WTC11 (cell line): Measurements from ENCODE around the gene ATP6V0E1. TPM values are rescaled to one million over a fixed set of nuclear protein-coding genes. Genes with fewer than 3 reads are reported as not detected.
A peak's percentile ranks its signal among the peaks of the same experiment; 100 is the strongest.

Experiments
- ATAC-seq: fragments of 200-7000 bp; cut with Tn5 transposase; 2 replicates; pipeline ENCODE4 v1.10.0; 2021; ENCODE audit warnings: mild to moderate bottlenecking, moderate library complexity
- CTCF ChIA-PET: fragments of 300-600 bp; sonication (Branson Sonifier 250); formaldehyde crosslinking; loops from one replicate; lab custom pipeline; 2021; ENCODE audit warnings: antibody characterized with exemption; lab: Charles Lee
- POLR2A ChIA-PET: fragments of 350-600 bp; sonication (Branson Sonifier 250); formaldehyde crosslinking; loops from one replicate; lab custom pipeline; 2021; ENCODE audit warnings: antibody characterized with exemption; lab: Charles Lee
- DNase-seq: peaks from one replicate; pipeline ENCODE4 v3.0.0; 2021; ENCODE audit warnings: low spot score
- H3K27ac Mint-ChIP-seq: 2 replicates; pipeline ENCODE4 v1.8.0; 2021; ENCODE audit warnings: mixed read lengths
- H3K27me3 Mint-ChIP-seq: 2 replicates; pipeline ENCODE4 v1.8.0; 2021; ENCODE audit warnings: low read depth, mild to moderate bottlenecking, moderate library complexity, mixed read lengths
- H3K36me3 Mint-ChIP-seq: 2 replicates; pipeline ENCODE4 v1.8.0; 2021; ENCODE audit warnings: mixed read lengths
- H3K4me1 Mint-ChIP-seq: 2 replicates; pipeline ENCODE4 v1.8.0; 2022; ENCODE audit warnings: mixed read lengths
- H3K4me3 Mint-ChIP-seq: 2 replicates; pipeline ENCODE4 v1.8.0; 2021; ENCODE audit warnings: mild to moderate bottlenecking, moderate library complexity, mixed read lengths
- H3K9me3 Mint-ChIP-seq: 2 replicates; pipeline ENCODE4 v1.8.0; 2021; ENCODE audit warnings: mixed read lengths
- ATF1 ChIP-seq: sonication (generic); formaldehyde crosslinking; IDR thresholded peaks from 2 replicates; pipeline ENCODE4 v1.8.1; 2023; ENCODE audit warnings: mild to moderate bottlenecking, moderate library complexity, missing genetic modification reagents
- FOXP1 ChIP-seq: sonication (generic); formaldehyde crosslinking; IDR thresholded peaks from 2 replicates; pipeline ENCODE4 v1.8.0; 2022; ENCODE audit warnings: missing genetic modification reagents, mild to moderate bottlenecking, moderate library complexity, borderline replicate concordance
- GRHL2 ChIP-seq: fragments of 250-450 bp; sonication (Bioruptor Pico); IDR thresholded peaks from 2 replicates; pipeline ENCODE4 v1.8.0; 2022; ENCODE audit warnings: mild to moderate bottlenecking, moderate library complexity; ENCODE audit not compliant: insufficient replicate concordance, severe bottlenecking
- IRF2 ChIP-seq: sonication (generic); formaldehyde crosslinking; IDR thresholded peaks from 2 replicates; pipeline ENCODE4 v1.8.0; 2022; ENCODE audit warnings: low read depth, missing genetic modification reagents, borderline replicate concordance
- MYBL2 ChIP-seq: sonication (generic); formaldehyde crosslinking; IDR thresholded peaks from 2 replicates; pipeline ENCODE4 v1.8.1; 2023; ENCODE audit warnings: mild to moderate bottlenecking, moderate library complexity, missing genetic modification reagents
- SMAD3 ChIP-seq: sonication (generic); formaldehyde crosslinking; IDR thresholded peaks from 2 replicates; pipeline ENCODE4 v1.8.0; 2022; ENCODE audit warnings: missing genetic modification reagents, mild to moderate bottlenecking, borderline replicate concordance
- SMAD4 ChIP-seq: sonication (generic); formaldehyde crosslinking; IDR thresholded peaks from 2 replicates; pipeline ENCODE4 v1.8.0; 2022; ENCODE audit warnings: mild to moderate bottlenecking, missing genetic modification reagents
- TEAD4 ChIP-seq: sonication (generic); formaldehyde crosslinking; IDR thresholded peaks from 2 replicates; pipeline ENCODE4 v1.8.0; 2022; ENCODE audit warnings: mild to moderate bottlenecking, missing genetic modification reagents
- ZBTB21 ChIP-seq: sonication (generic); formaldehyde crosslinking; IDR thresholded peaks from 2 replicates; pipeline ENCODE4 v1.8.1; 2023; ENCODE audit warnings: mild to moderate bottlenecking, missing genetic modification reagents, borderline replicate concordance
- ZNF138 ChIP-seq: sonication (generic); formaldehyde crosslinking; conservative IDR thresholded peaks from 2 replicates; pipeline ENCODE4 v1.8.1; 2022; ENCODE audit warnings: mild to moderate bottlenecking, moderate library complexity, missing genetic modification reagents
- ZNF317 ChIP-seq: sonication (generic); formaldehyde crosslinking; IDR thresholded peaks from 2 replicates; pipeline ENCODE4 v1.8.1; 2023; ENCODE audit warnings: low read depth, mild to moderate bottlenecking, moderate library complexity, missing genetic modification reagents, borderline replicate concordance
- ZNF423 ChIP-seq: fragments of 250-450 bp; sonication (Bioruptor Pico); IDR thresholded peaks from 2 replicates; pipeline ENCODE4 v2.1.2; 2022; ENCODE audit warnings: mild to moderate bottlenecking, moderate library complexity
- total RNA-seq: library from RNA; stranded (reverse); gene quantifications from 3 replicates; pipeline ENCODE4 v1.2.3, GENCODE V29; 2021
- TF ChIP-seq, protein P1 (sequence below): fragments of 250-450 bp; sonication (Bioruptor Pico); IDR thresholded peaks from 2 replicates; pipeline ENCODE4 v1.9.0; 2021; ENCODE audit warnings: mild to moderate bottlenecking, borderline replicate concordance
- TF ChIP-seq, protein P2 (sequence below): sonication (generic); formaldehyde crosslinking; IDR thresholded peaks from 2 replicates; pipeline ENCODE4 v1.8.1; 2023; ENCODE audit warnings: mild to moderate bottlenecking, moderate library complexity, missing genetic modification reagents
- TF ChIP-seq, protein P3 (sequence below): fragments of 250-450 bp; sonication (Bioruptor Pico); IDR thresholded peaks from 2 replicates; pipeline ENCODE4 v1.9.0; 2021; ENCODE audit warnings: moderate library complexity, mild to moderate bottlenecking, inconsistent platforms, borderline replicate concordance
- TF ChIP-seq, protein P4 (sequence below): sonication (generic); formaldehyde crosslinking; IDR thresholded peaks from 2 replicates; pipeline ENCODE4 v1.8.1; 2022; ENCODE audit warnings: low read depth, mild to moderate bottlenecking, moderate library complexity, missing genetic modification reagents, borderline replicate concordance
- TF ChIP-seq, protein P5 (sequence below): sonication (generic); formaldehyde crosslinking; IDR thresholded peaks from 2 replicates; pipeline ENCODE4 v1.8.0; 2022; ENCODE audit warnings: mild to moderate bottlenecking, missing genetic modification reagents
- TF ChIP-seq, protein P6 (sequence below): fragments of 250-450 bp; sonication (Bioruptor Pico); IDR thresholded peaks from 2 replicates; pipeline ENCODE4 v1.9.0; 2021; ENCODE audit warnings: mild to moderate bottlenecking
- TF ChIP-seq, protein P7 (sequence below): sonication (generic); formaldehyde crosslinking; IDR thresholded peaks from 2 replicates; pipeline ENCODE4 v1.8.0; 2023; ENCODE audit warnings: missing genetic modification reagents, mild to moderate bottlenecking, borderline replicate concordance

Gene ATP6V0E1
- total RNA-seq, 1 experiment from 2014 or later = 80.9 TPM

DNA sequence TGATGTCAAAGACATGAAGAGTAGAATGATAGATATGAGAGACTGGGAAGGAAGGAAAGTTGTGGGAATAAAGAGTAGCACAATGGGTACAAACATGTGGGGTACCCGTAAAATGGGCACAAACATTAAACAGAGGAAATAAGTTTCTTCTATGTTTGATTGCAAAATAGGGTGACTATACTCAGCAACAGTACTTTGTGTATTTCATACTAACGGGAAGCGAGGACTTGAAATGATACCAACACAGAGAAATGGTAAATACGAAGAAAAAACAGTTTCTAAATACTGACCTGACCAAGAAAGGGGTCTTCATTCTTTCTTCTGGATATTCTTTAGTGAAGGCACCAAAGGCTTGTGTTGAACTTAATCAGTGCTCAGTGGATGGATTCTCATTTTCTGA, 31.1 kb downstream of the ATP6V0E1 start:
- H3K4me3 Mint-ChIP-seq = no peak overlapping the region

DNA sequence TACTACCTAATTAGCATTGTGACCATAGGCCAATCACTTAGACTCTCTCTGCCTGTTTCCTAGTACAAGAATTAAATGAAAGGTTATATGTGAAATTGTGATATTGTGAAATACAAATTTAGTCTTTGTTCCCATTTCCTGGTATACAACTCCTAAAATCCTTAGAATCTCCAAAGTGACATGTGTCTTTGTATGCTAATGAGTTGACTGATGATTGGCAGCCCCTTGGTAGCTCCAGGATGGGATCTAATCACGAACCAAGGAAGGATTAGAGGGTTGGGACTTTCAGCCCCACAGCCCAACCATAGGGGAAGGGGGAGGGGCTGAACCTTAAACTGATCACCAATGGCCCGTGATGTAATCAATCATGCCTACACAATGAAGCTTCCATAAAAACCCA, 31.6 kb downstream of the ATP6V0E1 start:
- ATAC-seq (no peak), DNase-seq (no peak)
- Mint-ChIP-seq H3K36me3 (peaks cover 14% of the 10 kb centered on the region), H3K27ac (0 out of 2 replicates have a peak overlapping the region, but pooled peaks have one; percentile 35), H3K4me1 (peaks cover 26% of the 10 kb centered on the region), H3K9me3 (no peaks in the 10 kb centered on the region), H3K4me3 (no peak overlapping the region), H3K27me3 (no peaks in the 10 kb centered on the region)
- ChIA-PET POLR2A (interaction anchor here (0.9 kb wide), 1 partner anchor 56 kb away, joined by 5 read pairs; the partner anchor contains the start of gene RPL26L1), CTCF (interaction anchor here (1.2 to 1.3 kb wide), 2 partner anchors 76 to 301 kb away, joined by 3 read pairs; no protein-coding TSS in a partner anchor)
- no peak for TF ChIP-seq IRF2
- TF ChIP-seq, protein P1, sequence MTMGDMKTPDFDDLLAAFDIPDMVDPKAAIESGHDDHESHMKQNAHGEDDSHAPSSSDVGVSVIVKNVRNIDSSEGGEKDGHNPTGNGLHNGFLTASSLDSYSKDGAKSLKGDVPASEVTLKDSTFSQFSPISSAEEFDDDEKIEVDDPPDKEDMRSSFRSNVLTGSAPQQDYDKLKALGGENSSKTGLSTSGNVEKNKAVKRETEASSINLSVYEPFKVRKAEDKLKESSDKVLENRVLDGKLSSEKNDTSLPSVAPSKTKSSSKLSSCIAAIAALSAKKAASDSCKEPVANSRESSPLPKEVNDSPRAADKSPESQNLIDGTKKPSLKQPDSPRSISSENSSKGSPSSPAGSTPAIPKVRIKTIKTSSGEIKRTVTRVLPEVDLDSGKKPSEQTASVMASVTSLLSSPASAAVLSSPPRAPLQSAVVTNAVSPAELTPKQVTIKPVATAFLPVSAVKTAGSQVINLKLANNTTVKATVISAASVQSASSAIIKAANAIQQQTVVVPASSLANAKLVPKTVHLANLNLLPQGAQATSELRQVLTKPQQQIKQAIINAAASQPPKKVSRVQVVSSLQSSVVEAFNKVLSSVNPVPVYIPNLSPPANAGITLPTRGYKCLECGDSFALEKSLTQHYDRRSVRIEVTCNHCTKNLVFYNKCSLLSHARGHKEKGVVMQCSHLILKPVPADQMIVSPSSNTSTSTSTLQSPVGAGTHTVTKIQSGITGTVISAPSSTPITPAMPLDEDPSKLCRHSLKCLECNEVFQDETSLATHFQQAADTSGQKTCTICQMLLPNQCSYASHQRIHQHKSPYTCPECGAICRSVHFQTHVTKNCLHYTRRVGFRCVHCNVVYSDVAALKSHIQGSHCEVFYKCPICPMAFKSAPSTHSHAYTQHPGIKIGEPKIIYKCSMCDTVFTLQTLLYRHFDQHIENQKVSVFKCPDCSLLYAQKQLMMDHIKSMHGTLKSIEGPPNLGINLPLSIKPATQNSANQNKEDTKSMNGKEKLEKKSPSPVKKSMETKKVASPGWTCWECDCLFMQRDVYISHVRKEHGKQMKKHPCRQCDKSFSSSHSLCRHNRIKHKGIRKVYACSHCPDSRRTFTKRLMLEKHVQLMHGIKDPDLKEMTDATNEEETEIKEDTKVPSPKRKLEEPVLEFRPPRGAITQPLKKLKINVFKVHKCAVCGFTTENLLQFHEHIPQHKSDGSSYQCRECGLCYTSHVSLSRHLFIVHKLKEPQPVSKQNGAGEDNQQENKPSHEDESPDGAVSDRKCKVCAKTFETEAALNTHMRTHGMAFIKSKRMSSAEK (CRISPR knock-in tag) = no peak
- TF ChIP-seq ZNF423 = no peak
- TF ChIP-seq, protein P2, sequence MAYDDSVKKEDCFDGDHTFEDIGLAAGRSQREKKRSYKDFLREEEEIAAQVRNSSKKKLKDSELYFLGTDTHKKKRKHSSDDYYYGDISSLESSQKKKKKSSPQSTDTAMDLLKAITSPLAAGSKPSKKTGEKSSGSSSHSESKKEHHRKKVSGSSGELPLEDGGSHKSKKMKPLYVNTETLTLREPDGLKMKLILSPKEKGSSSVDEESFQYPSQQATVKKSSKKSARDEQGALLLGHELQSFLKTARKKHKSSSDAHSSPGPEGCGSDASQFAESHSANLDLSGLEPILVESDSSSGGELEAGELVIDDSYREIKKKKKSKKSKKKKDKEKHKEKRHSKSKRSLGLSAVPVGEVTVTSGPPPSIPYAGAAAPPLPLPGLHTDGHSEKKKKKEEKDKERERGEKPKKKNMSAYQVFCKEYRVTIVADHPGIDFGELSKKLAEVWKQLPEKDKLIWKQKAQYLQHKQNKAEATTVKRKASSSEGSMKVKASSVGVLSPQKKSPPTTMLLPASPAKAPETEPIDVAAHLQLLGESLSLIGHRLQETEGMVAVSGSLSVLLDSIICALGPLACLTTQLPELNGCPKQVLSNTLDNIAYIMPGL (CRISPR knock-in tag) = no peak
- TF ChIP-seq, protein P3, sequence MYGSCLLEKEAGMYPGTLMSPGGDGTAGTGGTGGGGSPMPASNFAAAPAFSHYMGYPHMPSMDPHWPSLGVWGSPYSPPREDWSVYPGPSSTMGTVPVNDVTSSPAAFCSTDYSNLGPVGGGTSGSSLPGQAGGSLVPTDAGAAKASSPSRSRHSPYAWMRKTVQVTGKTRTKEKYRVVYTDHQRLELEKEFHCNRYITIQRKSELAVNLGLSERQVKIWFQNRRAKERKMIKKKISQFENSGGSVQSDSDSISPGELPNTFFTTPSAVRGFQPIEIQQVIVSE (CRISPR knock-in tag) = no peak
- no peak for TF ChIP-seq ZNF317
- TF ChIP-seq, protein P4, sequence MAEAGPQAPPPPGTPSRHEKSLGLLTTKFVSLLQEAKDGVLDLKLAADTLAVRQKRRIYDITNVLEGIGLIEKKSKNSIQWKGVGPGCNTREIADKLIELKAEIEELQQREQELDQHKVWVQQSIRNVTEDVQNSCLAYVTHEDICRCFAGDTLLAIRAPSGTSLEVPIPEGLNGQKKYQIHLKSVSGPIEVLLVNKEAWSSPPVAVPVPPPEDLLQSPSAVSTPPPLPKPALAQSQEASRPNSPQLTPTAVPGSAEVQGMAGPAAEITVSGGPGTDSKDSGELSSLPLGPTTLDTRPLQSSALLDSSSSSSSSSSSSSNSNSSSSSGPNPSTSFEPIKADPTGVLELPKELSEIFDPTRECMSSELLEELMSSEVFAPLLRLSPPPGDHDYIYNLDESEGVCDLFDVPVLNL (CRISPR knock-in tag) = no peak
- TF ChIP-seq FOXP1 (CRISPR knock-in tag) = no peak
- TF ChIP-seq SMAD3 (CRISPR knock-in tag) = no peak
- no peak for TF ChIP-seq GRHL2 (CRISPR knock-in tag)
- TF ChIP-seq, protein P5, sequence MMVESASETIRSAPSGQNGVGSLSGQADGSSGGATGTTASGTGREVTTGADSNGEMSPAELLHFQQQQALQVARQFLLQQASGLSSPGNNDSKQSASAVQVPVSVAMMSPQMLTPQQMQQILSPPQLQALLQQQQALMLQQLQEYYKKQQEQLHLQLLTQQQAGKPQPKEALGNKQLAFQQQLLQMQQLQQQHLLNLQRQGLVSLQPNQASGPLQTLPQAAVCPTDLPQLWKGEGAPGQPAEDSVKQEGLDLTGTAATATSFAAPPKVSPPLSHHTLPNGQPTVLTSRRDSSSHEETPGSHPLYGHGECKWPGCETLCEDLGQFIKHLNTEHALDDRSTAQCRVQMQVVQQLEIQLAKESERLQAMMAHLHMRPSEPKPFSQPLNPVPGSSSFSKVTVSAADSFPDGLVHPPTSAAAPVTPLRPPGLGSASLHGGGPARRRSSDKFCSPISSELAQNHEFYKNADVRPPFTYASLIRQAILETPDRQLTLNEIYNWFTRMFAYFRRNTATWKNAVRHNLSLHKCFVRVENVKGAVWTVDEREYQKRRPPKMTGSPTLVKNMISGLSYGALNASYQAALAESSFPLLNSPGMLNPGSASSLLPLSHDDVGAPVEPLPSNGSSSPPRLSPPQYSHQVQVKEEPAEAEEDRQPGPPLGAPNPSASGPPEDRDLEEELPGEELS (CRISPR knock-in tag) = no peak
- TF ChIP-seq ZNF138 (CRISPR knock-in tag) = no peak
- TF ChIP-seq TEAD4 (CRISPR knock-in tag) = no peak

More for the DNA sequence above, 31.1 kb downstream of the ATP6V0E1 start:
- no peak for ATAC-seq
- Mint-ChIP-seq H3K36me3 (peaks cover 9% of the 10 kb centered on the region), H3K27me3 (no peaks in the 10 kb centered on the region), H3K9me3 (no peaks in the 10 kb centered on the region), H3K4me1 (peaks cover 26% of the 10 kb centered on the region), H3K27ac (no peak overlapping the region)
- TF ChIP-seq, protein P6, sequence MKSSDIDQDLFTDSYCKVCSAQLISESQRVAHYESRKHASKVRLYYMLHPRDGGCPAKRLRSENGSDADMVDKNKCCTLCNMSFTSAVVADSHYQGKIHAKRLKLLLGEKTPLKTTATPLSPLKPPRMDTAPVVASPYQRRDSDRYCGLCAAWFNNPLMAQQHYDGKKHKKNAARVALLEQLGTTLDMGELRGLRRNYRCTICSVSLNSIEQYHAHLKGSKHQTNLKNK (CRISPR knock-in tag) = no peak
- TF ChIP-seq, protein P7, sequence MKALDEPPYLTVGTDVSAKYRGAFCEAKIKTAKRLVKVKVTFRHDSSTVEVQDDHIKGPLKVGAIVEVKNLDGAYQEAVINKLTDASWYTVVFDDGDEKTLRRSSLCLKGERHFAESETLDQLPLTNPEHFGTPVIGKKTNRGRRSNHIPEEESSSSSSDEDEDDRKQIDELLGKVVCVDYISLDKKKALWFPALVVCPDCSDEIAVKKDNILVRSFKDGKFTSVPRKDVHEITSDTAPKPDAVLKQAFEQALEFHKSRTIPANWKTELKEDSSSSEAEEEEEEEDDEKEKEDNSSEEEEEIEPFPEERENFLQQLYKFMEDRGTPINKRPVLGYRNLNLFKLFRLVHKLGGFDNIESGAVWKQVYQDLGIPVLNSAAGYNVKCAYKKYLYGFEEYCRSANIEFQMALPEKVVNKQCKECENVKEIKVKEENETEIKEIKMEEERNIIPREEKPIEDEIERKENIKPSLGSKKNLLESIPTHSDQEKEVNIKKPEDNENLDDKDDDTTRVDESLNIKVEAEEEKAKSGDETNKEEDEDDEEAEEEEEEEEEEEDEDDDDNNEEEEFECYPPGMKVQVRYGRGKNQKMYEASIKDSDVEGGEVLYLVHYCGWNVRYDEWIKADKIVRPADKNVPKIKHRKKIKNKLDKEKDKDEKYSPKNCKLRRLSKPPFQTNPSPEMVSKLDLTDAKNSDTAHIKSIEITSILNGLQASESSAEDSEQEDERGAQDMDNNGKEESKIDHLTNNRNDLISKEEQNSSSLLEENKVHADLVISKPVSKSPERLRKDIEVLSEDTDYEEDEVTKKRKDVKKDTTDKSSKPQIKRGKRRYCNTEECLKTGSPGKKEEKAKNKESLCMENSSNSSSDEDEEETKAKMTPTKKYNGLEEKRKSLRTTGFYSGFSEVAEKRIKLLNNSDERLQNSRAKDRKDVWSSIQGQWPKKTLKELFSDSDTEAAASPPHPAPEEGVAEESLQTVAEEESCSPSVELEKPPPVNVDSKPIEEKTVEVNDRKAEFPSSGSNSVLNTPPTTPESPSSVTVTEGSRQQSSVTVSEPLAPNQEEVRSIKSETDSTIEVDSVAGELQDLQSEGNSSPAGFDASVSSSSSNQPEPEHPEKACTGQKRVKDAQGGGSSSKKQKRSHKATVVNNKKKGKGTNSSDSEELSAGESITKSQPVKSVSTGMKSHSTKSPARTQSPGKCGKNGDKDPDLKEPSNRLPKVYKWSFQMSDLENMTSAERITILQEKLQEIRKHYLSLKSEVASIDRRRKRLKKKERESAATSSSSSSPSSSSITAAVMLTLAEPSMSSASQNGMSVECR (CRISPR knock-in tag) = no peak
- TF ChIP-seq MYBL2 (CRISPR knock-in tag) (no peak), ATF1 (no peak), SMAD4 (CRISPR knock-in tag) (no peak), SMAD3 (CRISPR knock-in tag) (no peak), ZBTB21 (CRISPR knock-in tag) (no peak)
- ChIA-PET CTCF (interaction anchor here (1.3 kb wide), 1 partner anchor 300 kb away, joined by 3 read pairs; no protein-coding TSS in a partner anchor), POLR2A (no interaction called here)
- no peak for DNase-seq
